Activated CD8-positive, alpha-beta memory T cell treated with anti-CD3 and anti-CD28 coated beads for 4 hours (primary cell): ENCODE measurements around the gene NSF.

Experiments
- DNase-seq, 2 donors: peaks; one replicate each; pipeline ENCODE4 v3.0.0-alpha.2; 2020; ENCODE audit warnings: low read depth in 2 of 2

NSF gene

GRCh38 chr17:46717999-46718398 lies 127.5 kb downstream of the NSF start:
- DNase-seq = no peak

- no peak for DNase-seq
Measured at GRCh38 chr17:46719891-46720290, 129.4 kb downstream of the NSF start.

- no peak for DNase-seq
Measured at GRCh38 chr17:46720408-46720807, 129.9 kb downstream of the NSF start.

GRCh38 chr17:46722662-46723285 lies 132.3 kb downstream of the NSF start:
- DNase-seq = no peak

GRCh38 chr17:46726206-46726605 lies 135.7 kb downstream of the NSF start:
- no peak for DNase-seq

- DNase-seq = no peak
Measured at GRCh38 chr17:46727572-46728348, 137.3 kb downstream of the NSF start.

GRCh38 chr17:46730026-46730425 lies 139.6 kb downstream of the NSF start:
- no peak for DNase-seq

- no peak for DNase-seq
Measured at GRCh38 chr17:46730679-46731078, 140.2 kb downstream of the NSF start.

GRCh38 chr17:46732160-46732559 lies 141.7 kb downstream of the NSF start:
- no peak for DNase-seq

- no peak for DNase-seq
Measured at GRCh38 chr17:46732754-46733398, 142.4 kb downstream of the NSF start.

GRCh38 chr17:46733837-46734475 lies 143.5 kb downstream of the NSF start:
- DNase-seq = no peak

- no peak for DNase-seq
Measured at GRCh38 chr17:46736100-46736499, 145.6 kb downstream of the NSF start.

GRCh38 chr17:46737326-46737725 lies 146.9 kb downstream of the NSF start:
- DNase-seq = no peak

- no peak for DNase-seq
Measured at GRCh38 chr17:46738544-46738943, 148.1 kb downstream of the NSF start.

GRCh38 chr17:46739982-46740381 lies 149.5 kb downstream of the NSF start:
- DNase-seq = no peak

- DNase-seq = no peak
Measured at GRCh38 chr17:46741122-46741730, 150.8 kb downstream of the NSF start.

GRCh38 chr17:46742565-46743270 lies 152.2 kb downstream of the NSF start:
- DNase-seq = no peak

GRCh38 chr17:46744441-46744840 lies 154.0 kb downstream of the NSF start:
- DNase-seq = no peak

- DNase-seq = no peak
Measured at GRCh38 chr17:46745376-46745775, 154.9 kb downstream of the NSF start.

- DNase-seq = no peak
Measured at GRCh38 chr17:46751425-46751824, 161.0 kb downstream of the NSF start.

- no peak for DNase-seq
Measured at GRCh38 chr17:46753776-46754175, 163.3 kb downstream of the NSF start.
